ENCODE measurements around the gene DDX54.
"Not testable (repeated sequence)": the region's sequence is repeated elsewhere in the genome, so short reads cannot be mapped to it uniquely, and the experiment has no call there.

DDX54 gene

DNA sequence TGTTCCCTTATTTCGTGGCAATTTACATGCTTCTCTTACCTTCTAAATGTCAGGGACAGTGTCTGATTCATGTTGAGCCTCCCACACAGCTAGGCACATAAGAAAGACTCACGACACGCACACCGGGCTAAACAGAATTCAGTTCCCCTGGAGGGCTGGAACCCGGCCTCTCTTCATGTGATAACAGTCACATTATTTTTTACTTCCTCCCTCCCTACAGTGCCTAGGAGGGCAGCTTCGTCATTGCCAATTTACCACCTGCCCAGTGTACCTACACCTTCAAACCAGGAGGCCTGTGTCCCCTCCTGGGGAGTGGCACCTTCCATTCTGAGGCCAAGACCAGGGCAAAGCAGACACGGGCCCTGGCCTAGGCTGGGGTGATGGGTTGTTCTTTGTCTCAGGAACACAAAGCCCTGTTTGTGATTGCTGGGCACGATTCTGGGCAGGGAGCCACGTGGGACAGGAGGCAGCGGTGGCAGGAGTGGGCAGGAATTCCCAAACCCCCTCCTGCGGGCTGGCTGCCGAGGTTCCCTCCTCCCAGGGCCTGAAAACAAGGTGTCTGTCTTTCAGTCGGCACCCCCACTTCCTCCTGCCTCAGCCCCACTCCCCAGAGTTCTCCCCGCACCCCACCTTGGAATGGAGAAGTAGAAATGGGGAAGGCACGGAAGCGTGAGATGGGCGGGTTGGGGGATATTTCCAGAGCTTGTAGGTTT is 42.9 kb downstream of the DDX54 start:
- DNase-seq (ENCODE audit: low spot score): no peak

DNA sequence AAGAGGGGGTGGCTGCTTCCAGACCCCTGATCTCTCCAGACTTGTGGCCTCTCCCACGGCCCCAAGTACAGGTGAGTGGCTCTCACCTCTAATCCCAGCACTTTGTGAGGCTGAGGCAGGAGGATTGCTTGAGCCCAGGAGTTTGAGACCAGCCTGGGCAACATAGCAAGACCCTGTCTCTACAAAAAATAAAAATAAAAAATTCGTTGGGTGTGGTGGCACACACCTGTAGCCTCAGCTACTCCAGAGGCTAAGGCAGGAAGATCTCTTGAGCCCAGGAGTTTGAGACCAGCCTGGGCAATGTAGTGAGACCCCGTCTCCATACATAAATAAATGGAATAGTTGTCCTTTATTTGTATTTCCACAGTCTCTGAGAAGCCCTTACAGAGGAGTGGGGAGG is 43.6 kb downstream of the DDX54 start:
- not testable (repeated sequence) for DNase-seq (ENCODE audit: low spot score)

DNA sequence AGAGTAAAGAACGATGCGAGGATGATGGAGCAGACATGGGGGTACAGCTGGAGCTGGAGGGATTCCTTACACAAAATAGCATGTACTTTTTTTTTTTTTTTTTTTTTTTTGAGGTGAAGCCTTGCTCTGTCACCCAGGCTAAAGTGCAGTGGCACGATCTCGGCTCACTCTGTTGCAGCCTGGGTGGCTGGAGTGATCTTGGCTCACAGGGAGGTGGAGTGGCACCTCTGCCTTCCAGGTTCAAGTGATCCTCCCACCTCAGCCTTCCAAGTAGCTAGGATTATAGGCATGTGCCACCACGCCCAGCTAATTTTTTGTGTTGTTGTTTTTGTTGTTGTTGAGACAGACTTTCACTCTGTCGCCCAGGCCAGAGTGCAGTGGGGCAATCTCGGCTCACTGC is 44.6 kb downstream of the DDX54 start:
- no peak for DNase-seq (ENCODE audit: low spot score)

DNA sequence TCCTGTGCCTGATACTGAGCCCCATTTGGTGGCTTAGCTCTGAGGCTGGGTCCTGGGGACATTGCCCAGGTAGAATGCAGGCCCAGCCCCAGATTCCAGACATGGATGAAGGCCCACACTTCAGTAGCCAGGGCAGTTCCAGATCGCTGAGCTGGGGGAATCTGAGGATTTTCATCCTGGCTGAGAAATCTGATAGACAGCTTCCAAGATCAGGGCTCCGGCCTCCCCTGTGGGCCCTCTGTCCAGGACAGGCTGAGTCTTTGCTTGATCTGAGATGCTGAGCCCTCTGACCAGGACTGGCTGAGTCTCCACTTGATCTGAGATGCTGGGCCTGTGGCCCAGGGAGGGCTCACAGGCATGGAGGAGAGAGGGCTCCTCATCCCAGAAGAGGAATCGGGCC is 46.5 kb downstream of the DDX54 start:
- no peak for DNase-seq (ENCODE audit: low spot score)

DNA sequence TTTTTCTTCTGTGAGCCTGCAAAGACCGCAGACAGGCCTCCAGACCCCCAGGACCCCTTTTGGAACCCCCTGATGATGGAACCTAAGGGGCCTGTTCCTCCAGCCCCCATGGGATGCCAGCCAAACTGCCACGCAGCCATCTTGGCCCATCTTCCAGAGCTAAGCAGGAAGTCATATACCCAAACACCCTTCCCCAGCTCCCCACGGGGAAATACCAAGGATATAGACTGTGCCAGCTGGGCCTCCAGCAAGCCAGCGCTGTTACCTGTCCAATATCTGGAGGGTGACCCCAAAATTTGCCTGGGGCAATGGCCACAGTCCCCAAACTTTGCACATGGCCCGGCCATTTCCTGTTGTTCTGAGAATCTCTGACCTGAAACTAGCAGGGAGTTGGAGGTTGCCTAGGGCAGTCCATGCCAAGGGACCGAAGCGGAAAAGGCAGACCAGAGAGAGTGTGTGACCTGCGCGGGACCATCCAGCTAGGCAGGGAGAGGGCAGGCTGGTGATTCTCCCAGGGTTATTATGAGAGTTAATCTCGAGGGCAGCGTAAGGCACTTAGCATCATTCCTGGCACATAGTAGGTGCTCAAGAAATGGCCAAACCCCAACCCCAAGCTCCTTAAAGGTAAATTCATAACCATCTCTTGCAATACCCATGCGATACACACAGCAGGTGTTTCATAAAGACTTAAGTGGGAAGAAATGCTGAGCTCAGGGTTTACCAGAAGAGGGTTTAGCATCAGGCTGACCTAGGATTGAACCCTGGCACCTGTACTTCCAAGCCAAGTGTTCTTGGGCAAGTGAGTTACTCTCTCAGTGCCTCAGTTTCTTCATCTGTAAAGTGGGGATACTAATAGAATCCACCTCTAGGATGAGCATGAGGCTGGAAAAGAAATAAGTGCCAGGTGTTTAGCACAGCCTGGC is 47.2 kb downstream of the DDX54 start:
- DNase-seq (ENCODE audit: low spot score): no peak

DNA sequence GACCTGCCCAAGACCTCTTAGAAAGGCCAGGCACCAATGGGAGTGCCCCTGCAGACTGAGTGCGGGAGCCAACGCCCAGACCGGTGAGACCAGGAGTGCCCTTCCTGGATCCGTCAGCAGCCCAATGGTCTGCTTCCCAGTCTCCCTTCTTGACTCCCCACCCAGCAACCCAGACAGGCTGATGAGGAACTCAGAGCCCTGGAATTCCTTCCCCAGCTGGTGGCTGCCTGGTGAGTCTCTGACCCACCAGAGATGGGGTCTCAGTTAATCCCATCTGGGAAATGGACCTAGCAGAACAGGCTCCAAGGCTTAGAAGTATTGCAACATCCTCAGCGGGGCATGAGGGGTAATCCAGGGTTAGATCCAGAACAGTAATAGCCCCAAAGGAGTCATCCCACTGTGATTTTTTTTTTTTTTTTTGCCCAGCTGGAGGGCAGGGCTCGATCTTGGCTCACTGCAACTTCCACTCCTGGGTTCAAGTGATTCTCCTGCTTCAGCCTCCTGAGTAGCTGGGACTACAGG is 48.2 kb downstream of the DDX54 start:
- no peak for DNase-seq (ENCODE audit: low spot score)

DNA sequence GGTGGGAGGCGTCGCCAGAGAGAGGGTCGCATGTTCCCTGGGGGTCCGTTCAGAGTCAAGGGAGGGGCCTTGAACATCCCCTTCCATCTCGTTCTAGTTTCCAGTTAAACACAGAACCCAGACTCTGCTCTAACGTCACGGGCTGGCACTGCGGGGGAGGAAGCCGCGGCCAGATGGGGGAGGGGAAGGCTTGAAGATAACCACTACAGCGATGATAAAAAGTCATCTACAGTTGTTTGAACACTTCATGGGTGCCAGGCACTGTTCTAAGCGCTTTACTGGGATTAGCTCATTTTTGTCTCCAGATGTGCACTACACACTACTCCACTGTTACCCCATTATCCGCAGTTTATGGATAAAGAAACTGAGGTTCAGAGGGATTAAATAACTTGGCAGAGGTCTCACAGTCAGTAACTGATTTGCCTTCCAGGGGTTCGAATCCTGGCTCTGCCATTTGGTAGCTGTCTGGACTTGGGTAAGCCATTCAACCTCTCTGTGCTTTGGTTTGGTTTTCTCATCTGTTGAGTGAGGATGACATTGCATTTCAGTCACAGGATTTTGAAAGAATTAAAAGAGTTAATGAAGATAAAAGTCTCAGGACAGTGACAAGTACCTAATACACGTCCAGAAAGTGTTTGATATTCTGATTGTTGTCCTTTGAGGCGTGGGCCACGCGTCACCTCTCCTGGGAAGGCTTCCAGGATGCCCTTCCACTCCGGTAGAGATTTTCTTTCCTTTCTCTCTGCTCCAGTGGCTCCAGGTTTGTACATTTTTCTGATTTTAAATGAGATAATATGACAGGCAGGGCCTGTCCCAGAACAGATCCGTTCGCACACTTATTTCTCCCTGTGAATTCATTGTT is 48.9 kb downstream of the DDX54 start:
- no peak for DNase-seq (ENCODE audit: low spot score)

DNA sequence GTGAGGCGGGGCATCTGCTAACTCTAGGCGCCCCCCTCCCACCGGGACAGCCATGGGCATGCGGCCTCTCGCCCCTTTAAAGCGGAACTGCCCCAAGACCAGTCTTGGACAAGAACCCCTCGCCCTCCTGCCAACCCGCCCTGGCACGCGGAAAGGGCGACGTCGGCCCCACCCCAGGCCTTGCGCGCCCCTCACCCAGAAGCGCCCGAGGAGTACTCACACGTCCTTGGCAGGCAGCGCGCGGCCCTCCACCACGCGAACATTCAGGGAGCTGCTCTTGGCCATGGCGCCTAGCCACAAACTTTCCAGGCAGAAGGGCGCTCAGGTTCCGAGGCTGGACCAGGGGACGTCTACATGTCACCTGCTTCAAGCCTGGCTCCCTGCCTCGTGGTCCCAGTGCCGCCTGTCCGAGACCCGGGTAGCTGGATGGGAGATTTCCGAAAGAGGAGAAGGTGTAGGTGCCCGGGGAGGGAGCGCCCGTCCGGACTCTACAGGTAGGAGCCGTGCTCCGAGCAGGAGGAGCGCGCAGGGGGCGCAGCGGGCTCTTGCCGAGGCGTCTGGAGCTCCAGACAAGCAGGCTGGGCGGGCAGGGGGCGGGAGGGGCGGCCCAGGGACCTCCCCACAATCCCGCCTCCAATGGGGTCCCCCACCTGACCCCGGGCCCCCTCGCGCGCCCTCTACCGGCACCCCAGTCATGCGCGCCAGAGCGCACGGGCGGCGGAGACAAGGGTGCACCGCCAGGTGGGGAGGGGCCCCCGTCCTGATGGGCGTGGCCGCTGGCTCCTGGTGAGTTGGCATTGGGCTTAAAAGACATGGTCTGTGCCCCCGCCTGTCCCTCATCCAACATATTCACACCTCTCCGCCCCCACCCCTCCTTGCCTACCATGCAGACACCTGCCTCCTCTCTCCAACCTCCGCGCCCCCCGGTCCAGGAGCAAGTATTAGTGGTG is 49.8 kb downstream of the DDX54 start, which contains the start of gene RASAL1:
Gene RASAL1 (minus strand): TSS at position 584 of the 950 bp plus-strand sequence. CDS start 299 bp downstream, at position 285.
- DNase-seq (ENCODE audit: low spot score): no peak

DNA sequence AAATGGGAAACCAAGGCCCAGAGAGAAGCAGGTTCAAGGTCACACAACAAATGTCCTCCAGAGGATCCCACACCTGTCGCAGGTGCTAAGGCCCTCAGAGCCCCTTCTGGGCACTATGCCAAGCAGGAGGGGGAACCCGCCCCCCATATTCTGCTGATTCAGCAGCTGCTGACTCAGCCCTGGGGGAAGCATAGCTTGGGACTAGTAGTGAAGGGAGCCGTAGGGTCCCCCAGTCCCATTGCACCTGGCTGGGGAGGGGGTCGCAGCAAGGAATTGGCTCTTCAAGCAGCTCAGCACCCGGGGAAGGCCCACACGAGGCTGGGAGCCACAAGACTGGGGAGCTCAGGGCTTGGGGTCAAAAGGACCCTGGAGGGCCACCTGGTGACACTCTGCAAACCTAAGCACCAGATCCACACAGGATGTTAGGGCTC is 50.7 kb downstream of the DDX54 start:
- DNase-seq (ENCODE audit: low spot score): no peak

DNA sequence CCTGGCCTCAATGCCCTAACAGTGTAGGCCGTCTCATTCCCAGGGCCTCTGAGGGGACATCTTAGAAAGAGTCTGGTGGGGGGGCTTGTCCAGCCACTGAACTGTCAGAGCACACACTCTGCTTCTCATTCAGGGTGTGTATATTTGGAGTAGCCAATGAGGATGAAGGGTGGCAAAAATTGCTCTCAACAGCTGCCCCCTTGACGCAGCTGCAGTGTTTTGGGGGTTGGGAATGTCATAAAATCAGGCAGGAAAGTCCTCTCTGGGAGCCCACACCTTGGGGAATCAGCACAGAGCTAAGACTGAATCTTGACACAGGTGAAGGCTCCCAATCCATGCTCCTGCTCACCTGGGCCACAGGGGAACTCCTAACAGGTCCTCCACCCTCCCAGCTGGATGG is 51.2 kb downstream of the DDX54 start:
- DNase-seq (ENCODE audit: low spot score): no peak

DNA sequence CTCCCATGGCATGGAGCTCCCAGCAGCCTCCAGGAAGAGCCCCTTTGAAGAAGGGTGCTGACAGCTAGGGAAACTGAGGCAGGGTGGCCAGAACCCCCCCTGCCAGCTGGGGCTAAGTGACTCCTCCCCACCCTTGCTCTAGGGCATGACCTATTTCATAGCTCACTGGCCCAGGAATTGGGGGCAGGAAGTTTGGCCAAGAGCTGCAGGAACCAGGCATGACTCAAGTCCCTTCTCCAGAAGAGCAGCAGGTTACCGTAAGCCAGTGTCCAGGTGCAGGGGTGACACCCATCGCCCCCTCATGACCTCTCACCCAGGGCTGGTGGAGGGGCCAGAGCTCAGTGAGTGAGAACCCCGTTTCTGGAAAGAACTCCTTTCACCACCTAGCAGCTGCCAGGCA is 51.6 kb downstream of the DDX54 start:
- no peak for DNase-seq (ENCODE audit: low spot score)

DNA sequence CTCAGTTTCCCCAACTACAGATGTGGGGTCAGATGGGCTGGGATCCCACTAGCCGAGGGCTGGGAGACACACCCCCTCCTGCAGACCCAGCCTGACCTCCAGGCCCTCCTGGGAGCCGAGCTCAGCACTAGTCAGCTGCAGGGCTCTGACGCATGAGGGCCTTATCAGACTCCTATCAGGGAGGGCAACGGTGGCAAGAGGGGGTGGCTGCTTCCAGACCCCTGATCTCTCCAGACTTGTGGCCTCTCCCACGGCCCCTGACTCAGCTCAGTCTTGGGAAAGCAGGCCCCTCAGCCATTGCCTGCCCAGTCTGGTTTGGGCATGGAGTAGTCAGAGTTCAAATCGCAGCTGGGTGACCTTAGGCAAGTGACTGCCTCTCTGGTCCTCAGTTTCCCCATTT is 52.2 kb downstream of the DDX54 start:
- no peak for DNase-seq (ENCODE audit: low spot score)

DNA sequence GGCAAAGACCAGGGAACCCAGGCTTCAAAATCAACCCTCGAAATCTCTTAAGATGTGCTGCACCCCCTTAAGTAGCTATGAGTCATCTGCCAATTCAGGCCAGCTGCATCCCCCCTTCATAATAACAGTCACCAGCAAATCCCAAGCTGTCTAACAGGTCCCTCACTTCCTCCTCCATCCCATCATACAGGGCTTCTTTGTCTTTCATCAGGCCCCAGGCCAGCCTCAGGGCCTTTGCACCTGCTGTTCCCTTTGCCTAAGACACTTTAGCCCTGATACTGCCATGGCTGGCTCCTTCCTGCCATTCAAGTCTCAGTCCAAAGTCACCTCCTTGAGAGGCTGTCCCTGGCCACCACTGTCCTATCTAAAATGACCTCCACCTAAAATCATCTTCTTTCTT is 53.7 kb downstream of the DDX54 start:
- DNase-seq (ENCODE audit: low spot score): no peak

DNA sequence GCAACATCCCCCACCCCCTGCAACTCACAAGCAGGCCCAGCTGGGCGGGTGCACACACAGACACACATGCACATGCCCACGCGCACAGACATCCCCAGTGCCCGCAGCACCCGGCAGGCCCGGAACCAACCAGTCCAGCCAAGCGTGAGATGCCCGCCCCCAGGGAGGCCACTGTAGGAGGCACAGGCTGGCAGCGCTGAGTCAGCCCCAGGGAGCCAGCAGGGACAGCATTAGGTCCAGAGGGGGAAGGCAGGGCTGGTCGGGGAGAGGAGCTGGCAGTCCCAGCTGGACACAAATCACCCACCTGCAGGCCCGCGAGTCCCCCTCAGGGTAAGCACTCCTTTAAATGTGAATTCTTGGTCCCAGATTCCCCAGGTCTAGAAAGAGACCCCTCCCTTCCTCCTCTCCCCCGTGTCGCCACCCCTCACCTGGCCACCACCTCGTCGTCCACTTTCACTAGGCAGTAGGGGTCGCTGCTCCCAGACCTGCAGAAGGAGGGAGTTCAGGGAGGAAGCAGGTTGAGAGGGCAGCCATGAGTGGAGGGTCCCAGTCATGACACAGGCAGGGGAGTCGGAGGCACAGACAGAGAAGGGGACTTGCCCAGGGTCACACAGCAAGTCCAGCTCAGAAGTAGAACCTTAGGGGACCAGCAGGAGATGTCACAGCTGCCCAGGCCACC is 54.7 kb downstream of the DDX54 start:
- DNase-seq (ENCODE audit: low spot score): no peak

DNA sequence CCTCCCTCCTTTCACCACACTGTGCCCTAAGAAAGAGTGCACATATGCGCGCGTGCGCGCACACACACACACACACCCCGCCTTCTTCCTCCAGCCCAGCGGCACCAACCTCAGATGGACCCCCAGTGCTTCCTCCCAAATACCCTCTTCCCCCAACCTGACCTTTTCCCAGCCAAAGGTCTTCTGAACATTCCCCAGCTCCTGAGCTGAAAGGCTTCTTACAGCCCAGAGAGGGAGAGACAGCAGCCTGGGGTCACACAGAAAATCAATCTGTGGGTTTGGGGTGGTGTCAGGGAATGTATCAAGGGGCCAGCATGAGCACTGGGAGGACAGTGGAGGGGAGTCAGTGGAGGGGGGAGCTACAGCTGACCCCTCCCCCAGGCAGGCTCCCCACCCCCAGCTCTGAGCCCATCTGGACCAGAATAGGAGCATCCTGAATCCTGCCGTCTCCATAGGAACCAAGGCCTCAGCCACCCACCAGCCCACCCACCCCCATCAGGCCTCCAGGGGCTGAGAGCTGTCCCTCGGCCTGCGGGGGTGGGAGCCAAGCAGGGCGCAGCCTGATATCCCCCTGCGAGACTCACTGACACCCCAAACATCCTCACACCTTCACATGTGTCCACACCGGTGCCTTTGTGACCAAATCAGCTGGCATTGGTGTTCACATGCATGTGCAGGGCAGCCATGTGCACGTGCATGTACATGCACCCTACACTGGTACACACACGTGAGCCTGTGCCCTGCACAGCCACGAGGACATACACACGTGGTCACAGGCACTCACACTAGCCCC is 55.4 kb downstream of the DDX54 start:
- DNase-seq (ENCODE audit: low spot score): no peak

DNA sequence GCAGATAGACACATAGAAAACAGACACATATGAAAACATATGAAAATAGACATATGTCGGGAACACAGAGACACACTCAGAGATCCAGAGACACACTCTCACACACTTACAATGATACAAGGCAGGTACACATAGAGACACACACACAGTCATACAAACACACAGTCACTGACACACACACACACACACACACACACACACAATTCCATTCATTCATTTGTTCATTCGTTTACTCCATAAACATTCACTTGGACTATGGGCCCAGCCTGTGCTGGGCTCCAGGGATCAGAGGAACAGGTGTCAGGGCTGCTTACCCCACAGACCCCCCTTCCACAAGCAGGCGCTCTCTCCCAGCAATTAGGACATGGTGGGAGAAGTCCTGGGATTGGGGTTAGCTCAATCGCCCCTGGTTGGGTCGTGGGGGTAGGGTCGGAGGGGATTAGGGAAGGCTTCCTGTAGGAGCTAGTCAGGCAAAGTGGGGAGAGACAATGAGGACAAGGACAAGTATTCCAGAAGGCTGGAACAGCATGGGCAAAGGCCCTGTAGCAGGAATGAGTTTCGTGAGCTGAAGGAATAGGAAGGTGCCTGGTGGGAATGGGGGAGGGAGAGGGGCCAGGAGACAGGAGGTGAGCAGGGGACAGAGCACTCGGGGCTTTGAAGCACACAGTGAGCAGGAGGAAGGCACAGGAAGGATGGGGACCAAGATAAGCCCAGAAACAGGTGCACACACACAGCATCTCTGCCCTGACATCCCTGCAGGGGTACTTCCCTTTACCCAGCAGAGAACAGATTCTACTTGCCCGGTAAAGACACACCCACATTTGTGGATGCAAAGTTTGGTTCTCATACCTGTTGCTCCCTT is 56.2 kb downstream of the DDX54 start:
- no peak for DNase-seq (ENCODE audit: low spot score)

DNA sequence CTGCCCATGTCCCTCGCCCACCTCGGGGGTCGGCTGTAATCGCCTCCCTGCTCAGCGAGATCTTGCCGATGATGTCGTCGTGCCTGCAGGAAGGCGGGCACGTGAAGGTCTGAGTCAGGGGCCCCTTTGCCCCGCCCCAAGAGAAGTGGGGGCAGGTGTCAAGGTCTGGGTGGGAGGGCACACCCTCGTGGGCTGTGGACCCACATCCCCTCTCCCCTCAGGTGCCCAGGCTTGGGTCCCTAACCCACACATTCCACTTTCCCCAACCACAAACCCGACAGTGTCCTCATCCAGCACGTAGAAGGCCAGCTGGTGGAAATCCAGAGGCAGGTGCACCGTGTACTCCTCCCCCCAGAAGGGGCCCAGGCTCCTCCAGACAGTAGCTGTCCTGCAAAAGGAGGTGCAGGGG is 57.5 kb downstream of the DDX54 start:
- no peak for DNase-seq (ENCODE audit: low spot score)

DNA sequence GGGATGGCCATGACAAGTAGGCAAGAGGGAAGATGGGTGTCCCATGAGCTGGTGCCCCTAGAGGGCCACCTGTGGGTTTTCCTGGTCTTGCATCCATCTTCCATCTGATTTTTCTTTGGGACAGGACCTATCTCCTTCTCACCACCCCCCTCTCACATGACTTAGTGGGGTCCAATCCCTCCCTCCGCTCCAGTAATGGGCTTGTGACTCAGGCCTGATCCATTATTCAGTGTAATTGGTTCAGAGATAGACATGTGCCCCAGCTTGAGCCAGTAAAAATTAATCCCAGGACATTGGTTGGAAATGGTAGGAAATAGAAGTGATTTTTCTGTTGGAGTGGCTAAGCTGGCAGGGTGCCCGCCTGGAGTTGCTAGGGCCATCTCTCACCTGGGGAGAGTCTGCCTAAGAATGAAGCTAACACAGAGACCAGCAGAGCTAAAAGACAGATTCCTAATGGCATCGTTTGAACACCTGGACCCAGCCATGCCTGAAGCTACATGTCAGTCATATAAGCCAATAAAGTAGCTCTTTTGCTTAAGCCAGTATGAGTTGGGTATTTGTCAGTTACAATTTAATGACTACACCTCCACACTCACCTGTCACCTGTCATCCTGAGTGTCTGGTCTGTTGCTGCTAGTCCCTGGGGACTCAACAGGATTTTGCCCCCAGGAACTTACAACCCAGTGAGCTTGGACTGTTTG is 64.5 kb downstream of the DDX54 start:
- no peak for DNase-seq (ENCODE audit: low spot score)
